Measurements from ENCODE around the gene ATOSB. TPM values are rescaled to one million over a fixed set of nuclear protein-coding genes. Genes with fewer than 3 reads are reported as not detected.
A peak's percentile ranks its signal among the peaks of the same experiment; 100 is the strongest.

The ATOSB gene
- total RNA-seq, 1 donor from 2014 or later = 20.3 TPM

DNA sequence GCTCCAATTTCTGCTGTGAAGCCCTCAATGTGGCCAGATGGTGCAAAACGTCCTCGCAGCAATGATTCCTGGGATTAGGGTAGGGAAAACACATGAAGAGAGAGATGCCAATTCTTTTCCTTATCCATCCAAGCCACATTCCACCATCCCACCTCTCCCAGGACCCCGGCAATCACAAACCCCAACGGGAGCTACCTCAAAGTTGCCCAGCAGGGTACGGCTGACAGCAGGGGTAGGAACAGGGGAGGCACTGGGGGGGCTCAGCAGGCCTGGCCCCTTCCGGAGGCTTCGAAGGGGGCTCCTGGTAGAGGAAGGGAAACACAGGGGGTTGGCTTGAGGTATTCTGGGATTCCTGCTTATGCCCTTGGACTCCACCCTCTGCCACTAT lies 9.3 kb downstream of the ATOSB start:
- Histone ChIP-seq H3K4me3 (no peak overlapping the region), H3K9me3 (no peaks in the 10 kb centered on the region), H3K27ac (no peak overlapping the region), H3K27me3 (ENCODE audit: low read depth) (no peaks in the 10 kb centered on the region), H3K36me3 (peaks cover 47% of the 10 kb centered on the region), H3K4me1 (peaks cover 42% of the 10 kb centered on the region)
- ATAC-seq = no peak
- TF ChIP-seq, protein P1, sequence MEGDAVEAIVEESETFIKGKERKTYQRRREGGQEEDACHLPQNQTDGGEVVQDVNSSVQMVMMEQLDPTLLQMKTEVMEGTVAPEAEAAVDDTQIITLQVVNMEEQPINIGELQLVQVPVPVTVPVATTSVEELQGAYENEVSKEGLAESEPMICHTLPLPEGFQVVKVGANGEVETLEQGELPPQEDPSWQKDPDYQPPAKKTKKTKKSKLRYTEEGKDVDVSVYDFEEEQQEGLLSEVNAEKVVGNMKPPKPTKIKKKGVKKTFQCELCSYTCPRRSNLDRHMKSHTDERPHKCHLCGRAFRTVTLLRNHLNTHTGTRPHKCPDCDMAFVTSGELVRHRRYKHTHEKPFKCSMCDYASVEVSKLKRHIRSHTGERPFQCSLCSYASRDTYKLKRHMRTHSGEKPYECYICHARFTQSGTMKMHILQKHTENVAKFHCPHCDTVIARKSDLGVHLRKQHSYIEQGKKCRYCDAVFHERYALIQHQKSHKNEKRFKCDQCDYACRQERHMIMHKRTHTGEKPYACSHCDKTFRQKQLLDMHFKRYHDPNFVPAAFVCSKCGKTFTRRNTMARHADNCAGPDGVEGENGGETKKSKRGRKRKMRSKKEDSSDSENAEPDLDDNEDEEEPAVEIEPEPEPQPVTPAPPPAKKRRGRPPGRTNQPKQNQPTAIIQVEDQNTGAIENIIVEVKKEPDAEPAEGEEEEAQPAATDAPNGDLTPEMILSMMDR (IDR thresholded peaks at IDR 0.05) = no peak
- DNase-seq = no peak
- intact Hi-C loops (cut with DNase I) = no loop called here

DNA sequence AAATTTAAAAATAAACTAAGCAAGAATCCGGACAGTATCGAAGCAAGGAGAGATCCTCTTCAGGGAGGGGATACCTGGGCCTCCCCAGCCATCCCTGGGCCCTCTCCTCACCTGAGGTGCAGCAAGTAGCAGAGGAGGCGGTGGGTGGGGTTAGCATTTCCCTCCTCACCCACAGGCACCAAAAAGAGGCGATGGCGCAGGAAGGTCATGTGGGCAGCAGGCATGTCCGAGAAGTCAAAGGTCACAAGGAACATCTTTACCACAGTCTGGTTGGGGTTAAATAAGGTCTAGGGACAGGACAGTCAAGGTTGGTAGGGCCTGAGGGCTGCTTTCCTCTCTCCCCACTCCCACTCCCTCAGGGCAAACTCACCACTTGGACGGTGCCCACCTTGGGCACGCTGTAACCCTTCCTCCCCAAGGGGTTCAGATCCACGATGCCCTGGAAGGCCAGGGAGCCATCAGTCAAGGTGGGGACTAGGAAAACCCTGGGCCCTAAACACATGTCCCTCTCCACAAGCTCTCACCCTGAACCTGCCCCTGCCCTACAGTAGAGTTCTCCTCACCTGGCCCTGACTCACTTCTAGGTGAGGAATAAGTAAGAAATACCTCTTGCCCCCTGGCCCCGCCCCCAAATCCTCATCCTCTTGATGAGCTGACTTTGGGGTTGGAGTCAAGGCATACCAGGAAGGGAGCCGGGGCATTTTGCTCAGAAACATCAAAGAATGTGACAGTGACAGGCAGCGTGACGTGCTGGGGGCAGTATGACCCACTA lies 9.9 kb downstream of the ATOSB start:
- Histone ChIP-seq H3K4me3 (no peak overlapping the region), H3K4me1 (peaks cover 39% of the 10 kb centered on the region), H3K27ac (no peak overlapping the region), H3K27me3 (ENCODE audit: low read depth) (no peaks in the 10 kb centered on the region), H3K9me3 (no peaks in the 10 kb centered on the region), H3K36me3 (peaks cover 53% of the 10 kb centered on the region)
- TF ChIP-seq, protein P1 (IDR thresholded peaks at IDR 0.05) = no peak
- DNase-seq (no peak), ATAC-seq (no peak)
- intact Hi-C loops (cut with DNase I) = no loop called here

DNA sequence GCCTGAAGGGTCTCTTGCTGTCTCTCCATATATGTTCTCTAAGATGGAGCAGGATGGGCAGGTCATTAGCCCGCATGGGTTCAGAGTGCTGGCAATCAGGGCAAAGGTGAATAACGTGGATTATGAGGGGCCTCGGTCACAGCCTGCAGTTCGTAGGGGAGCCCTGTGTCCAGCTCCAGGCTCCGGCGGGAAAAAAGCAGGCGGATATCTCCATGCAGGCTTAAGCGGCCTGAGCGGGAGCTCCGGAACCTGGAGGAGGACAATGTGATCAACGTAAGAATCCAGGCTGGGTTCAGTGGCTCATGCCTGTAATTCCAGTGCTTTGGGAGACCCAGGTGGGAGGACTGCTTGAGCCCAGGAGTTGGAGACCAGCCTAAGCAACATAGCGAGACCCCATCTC lies 10.5 kb downstream of the ATOSB start:
- Histone ChIP-seq H3K27me3 (ENCODE audit: low read depth) (no peaks in the 10 kb centered on the region), H3K4me1 (peaks cover 32% of the 10 kb centered on the region), H3K27ac (no peak overlapping the region), H3K36me3 (peaks cover 60% of the 10 kb centered on the region), H3K9me3 (no peaks in the 10 kb centered on the region), H3K4me3 (no peak overlapping the region)
- no peak for ATAC-seq
- TF ChIP-seq, protein P1 (IDR thresholded peaks at IDR 0.05) = no peak
- no peak for DNase-seq
- intact Hi-C loops (cut with DNase I) = no loop called here

DNA sequence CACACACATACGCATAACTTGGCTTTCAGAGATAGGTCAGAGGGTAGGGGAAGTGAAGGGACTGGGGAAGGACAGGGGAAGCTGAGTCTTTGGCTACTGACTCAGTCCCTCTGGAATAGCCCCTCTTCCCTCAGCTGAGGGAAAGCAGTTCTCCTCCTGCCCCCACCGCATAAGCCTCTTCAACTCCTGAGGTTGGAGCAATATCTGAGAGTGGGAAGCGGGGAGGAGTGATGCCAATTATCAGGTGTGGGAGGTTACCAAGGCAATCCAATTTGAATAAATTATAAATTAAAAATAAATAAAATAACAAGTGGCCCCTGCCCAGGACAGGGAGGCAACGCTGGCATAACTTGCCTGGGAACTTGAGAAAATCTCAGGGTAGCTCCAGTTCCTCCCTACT lies 11.1 kb downstream of the ATOSB start:
- TF ChIP-seq, protein P1 (IDR thresholded peaks at IDR 0.05) = no peak
- H3K36me3 ChIP-seq = peaks cover 65% of the 10 kb centered on the region
- H3K9me3 ChIP-seq = no peaks in the 10 kb centered on the region
- intact Hi-C loops (cut with DNase I) = no loop called here
- no peak overlapping the region for H3K4me3 ChIP-seq
- H3K27me3 ChIP-seq (ENCODE audit: low read depth) = no peaks in the 10 kb centered on the region
- H3K27ac ChIP-seq = no peak overlapping the region
- ATAC-seq = no peak
- peaks cover 27% of the 10 kb centered on the region for H3K4me1 ChIP-seq
- DNase-seq = no peak

DNA sequence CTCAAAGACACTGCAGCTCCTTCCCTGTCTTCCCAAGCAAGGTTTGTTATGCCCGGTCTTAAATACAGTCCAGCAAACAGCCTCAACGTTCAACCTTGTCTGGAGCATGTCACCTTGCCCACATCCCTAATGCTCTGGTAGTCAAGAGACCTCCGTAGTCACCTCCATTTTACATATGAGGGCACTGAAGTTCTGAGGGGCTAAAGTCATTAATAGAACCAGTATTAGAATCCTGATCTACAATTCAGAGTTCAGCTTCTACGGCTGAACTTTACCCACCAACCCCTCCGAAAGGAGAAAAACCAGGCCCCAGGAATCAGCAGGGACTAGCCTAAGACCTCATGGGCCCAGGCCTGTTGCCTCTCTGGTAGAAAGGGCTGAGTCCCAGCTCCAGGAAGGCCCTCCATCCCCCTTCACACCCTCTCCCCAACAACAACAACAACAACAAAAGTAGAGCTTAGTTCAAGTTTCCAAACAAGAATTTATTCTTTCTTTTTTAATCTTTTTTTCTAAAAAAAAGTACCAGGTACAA lies 11.9 kb downstream of the ATOSB start:
- TF ChIP-seq, protein P1 (IDR thresholded peaks at IDR 0.05) = no peak
- intact Hi-C loops (cut with DNase I) = no loop called here
- Histone ChIP-seq H3K27me3 (ENCODE audit: low read depth) (no peaks in the 10 kb centered on the region), H3K27ac (peak overlapping the region; percentile 84), H3K36me3 (peaks cover 68% of the 10 kb centered on the region), H3K4me1 (peaks cover 18% of the 10 kb centered on the region), H3K4me3 (peak overlapping the region; percentile 71), H3K9me3 (no peaks in the 10 kb centered on the region)
- ATAC-seq (peak in 1 of 2 donors; percentile 1), DNase-seq (no peak)
